Natural killer cell (primary cell): ENCODE data around the gene PSKH1. TPM values are rescaled to one million over a fixed set of nuclear protein-coding genes. Genes with fewer than 3 reads are reported as not detected.
A peak's percentile ranks its signal among the peaks of the same experiment; 100 is the strongest.

Experiments used
- ATAC-seq, 3 donors: fragments of 150-1000 bp in 2 of 3; fragments of 200-7000 bp in 1 of 3; cut with Tn5 transposase; 1 replicate in 1 of 3; 2 replicates in 2 of 3; pipeline ENCODE4 v1.10.0; 2021; ENCODE audit warnings: mild to moderate bottlenecking in 2 of 3, moderate library complexity in 2 of 3
- DNase-seq, 2 donors: peaks; one replicate each; pipeline versions ENCODE4 v3.0.0 to v3.0.0-alpha.2; 2013 to 2021; ENCODE audit warnings: mixed read lengths in 1 of 2
- H3K27ac ChIP-seq: one replicate; pipeline ENCODE4 v1.5.1; 2013; ENCODE audit warnings: mild to moderate bottlenecking, low read length
- H3K27me3 ChIP-seq: one replicate; pipeline ENCODE4 v1.6.1; 2013; ENCODE audit warnings: low read length; ENCODE audit not compliant: control insufficient read depth, insufficient read depth
- H3K36me3 ChIP-seq: one replicate; pipeline ENCODE4 v1.6.1; 2013; ENCODE audit warnings: low read length; ENCODE audit not compliant: control insufficient read depth, insufficient read depth
- H3K4me1 ChIP-seq: one replicate; pipeline ENCODE4 v1.6.1; 2013; ENCODE audit warnings: low read length; ENCODE audit not compliant: control insufficient read depth, insufficient read depth
- H3K4me3 ChIP-seq: one replicate; pipeline ENCODE4 v1.5.1; 2013; ENCODE audit warnings: low read length
- H3K9me3 ChIP-seq: one replicate; pipeline ENCODE4 v1.6.1; 2013; ENCODE audit warnings: low read length; ENCODE audit not compliant: control insufficient read depth, insufficient read depth
- H3K27ac Mint-ChIP-seq, 2 donors: one replicate each; pipeline ENCODE4 v1.8.0; 2022; ENCODE audit warnings: mild to moderate bottlenecking in 2 of 2, mixed read lengths in 2 of 2, moderate library complexity in 1 of 2
- H3K27me3 Mint-ChIP-seq, 2 donors: one replicate each; pipeline ENCODE4 v1.8.0; 2022; ENCODE audit warnings: low read depth in 2 of 2, mixed read lengths in 2 of 2
- H3K36me3 Mint-ChIP-seq: one replicate; pipeline ENCODE4 v1.8.0; 2022; ENCODE audit warnings: mixed read lengths
- H3K4me1 Mint-ChIP-seq, 2 donors: one replicate each; pipeline ENCODE4 v1.8.0; 2022; ENCODE audit warnings: mixed read lengths in 2 of 2
- H3K4me3 Mint-ChIP-seq: one replicate; pipeline ENCODE4 v1.8.0; 2022; ENCODE audit warnings: mild to moderate bottlenecking, moderate library complexity, mixed read lengths
- H3K9me3 Mint-ChIP-seq, 2 donors: one replicate each; pipeline ENCODE4 v1.8.0; 2022; ENCODE audit warnings: mixed read lengths in 2 of 2
- CTCF ChIP-seq: fragments of 200-600 bp; IDR thresholded peaks from one replicate; pipeline ENCODE4 v1.8.0; 2022; ENCODE audit warnings: antibody characterized with exemption
- WGBS: methylation state at CpG from one replicate; pipeline ENCODE4 v1.1.7; 2013; ENCODE audit warnings: missing lambda C conversion rate; ENCODE audit not compliant: insufficient coverage; 5-methylcytosine and 5-hydroxymethylcytosine counted together
- intact Hi-C: fragments of 100-400 bp; cut with micrococcal nuclease; formaldehyde crosslinking; loops from one replicate; pipeline ENCODE4 v1.14.2; 2022
- total RNA-seq, 4 donors: library from RNA; stranded (reverse); fragments of 120-200 nt in 1 of 4; gene quantifications; one replicate each; pipeline versions ENCODE4 v1.2.3 to v1.2.4, GENCODE V29; 2013 to 2022

The PSKH1 gene
- total RNA-seq, 3 donors from 2014 or later (not counting 1 experiment from before 2014, with no cell fraction given), result 16.8 to 24.7 (median 19.5) TPM

- no peak overlapping the region for H3K27ac ChIP-seq
- H3K4me1 ChIP-seq, result peaks cover 7% of the 10 kb centered on the region
- 94% methylated on average over 22 of the region's 22 CpGs for WGBS
These were observed 34.3 kb downstream of the PSKH1 start for GRCh38 chr16:67927131-67927941.

GRCh38 chr16:67928147-67928546, 35.1 kb downstream of the PSKH1 start:
- ATAC-seq (peak in 1 of 3 donors; percentile 7), DNase-seq (no peak)
- TF ChIP-seq CTCF, result no peak
- H3K36me3 ChIP-seq, result peaks cover 58% of the 10 kb centered on the region
- H3K4me1 ChIP-seq, result peaks cover 7% of the 10 kb centered on the region
- H3K27ac ChIP-seq, result no peak overlapping the region
- peaks cover 0 to 10% of the 10 kb centered on the region in 2 donors for H3K4me1 Mint-ChIP-seq
- H3K27ac Mint-ChIP-seq, result peak overlapping the region in 1 of 2 donors; percentile 47
- no peaks in the 10 kb centered on the region for H3K9me3 Mint-ChIP-seq
- H3K4me3 Mint-ChIP-seq, result no peak overlapping the region
- 88% methylated on average over 7 of the region's 7 CpGs for WGBS
- H3K9me3 ChIP-seq, result no peaks in the 10 kb centered on the region
- H3K36me3 Mint-ChIP-seq, result no peaks in the 10 kb centered on the region
- no peaks in the 10 kb centered on the region for H3K27me3 ChIP-seq
- no peak overlapping the region for H3K4me3 ChIP-seq
- intact Hi-C loops, result loop anchor here (2.0 to 5.0 kb wide), 3 partner anchors 41 to 255 kb away; no protein-coding TSS in a partner anchor
- no peaks in the 10 kb centered on the region for H3K27me3 Mint-ChIP-seq

More at GRCh38 chr16:67927131-67927941, 34.3 kb downstream of the PSKH1 start:
- Mint-ChIP-seq H3K27ac (no peak overlapping the region), H3K4me1 (peaks cover 0 to 10% of the 10 kb centered on the region in 2 donors), H3K36me3 (no peaks in the 10 kb centered on the region), H3K27me3 (no peaks in the 10 kb centered on the region), H3K9me3 (no peaks in the 10 kb centered on the region), H3K4me3 (no peak overlapping the region)
- Histone ChIP-seq H3K36me3 (peaks cover 56% of the 10 kb centered on the region), H3K4me3 (no peak overlapping the region), H3K27me3 (no peaks in the 10 kb centered on the region), H3K9me3 (no peaks in the 10 kb centered on the region)
- no peak for DNase-seq
- ATAC-seq, result no peak
- intact Hi-C loops, result loop anchor here (5.0 kb wide), 1 partner anchor 40 kb away; no protein-coding TSS in a partner anchor
- no peak for TF ChIP-seq CTCF

- intact Hi-C loops, result loop anchor here (2.0 to 5.0 kb wide), 3 partner anchors 41 to 256 kb away; no protein-coding TSS in a partner anchor
- ATAC-seq (peak; percentile 78 to 94 (median 85)), DNase-seq (peak; percentile 54 to 85)
- H3K27me3 Mint-ChIP-seq, result no peaks in the 10 kb centered on the region
- Histone ChIP-seq H3K27me3 (no peaks in the 10 kb centered on the region), H3K36me3 (peaks cover 57% of the 10 kb centered on the region), H3K4me1 (peaks cover 7% of the 10 kb centered on the region), H3K4me3 (no peak overlapping the region), H3K27ac (no peak overlapping the region), H3K9me3 (no peaks in the 10 kb centered on the region)
- 57% methylated on average over 16 of the region's 16 CpGs for WGBS
- no peaks in the 10 kb centered on the region for H3K9me3 Mint-ChIP-seq
- H3K4me1 Mint-ChIP-seq, result peaks cover 3 to 12% of the 10 kb centered on the region in 2 donors
- peak; percentile 75 for TF ChIP-seq CTCF
- peak overlapping the region in 1 of 2 donors; percentile 47 for H3K27ac Mint-ChIP-seq
- H3K4me3 Mint-ChIP-seq, result no peak overlapping the region
- no peaks in the 10 kb centered on the region for H3K36me3 Mint-ChIP-seq
These were observed 35.7 kb downstream of the PSKH1 start for GRCh38 chr16:67928561-67929364.
